MCF 10A (cell line): ENCODE data around the gene DYNC2H1. TPM values are rescaled to one million over a fixed set of nuclear protein-coding genes. Genes with fewer than 3 reads are reported as not detected.

ENCODE experiments used
- BruUV-seq: library from RNA; stranded (reverse); fragments of 400-500 nt; replicated peaks from 2 replicates; lab custom pipeline; 2021; lab: Mats Ljungman, UMichigan
- CTCF ChIA-PET: fragments of 300-600 bp; sonication (Branson Sonifier 250); formaldehyde crosslinking; extraction: SDS; loops from one replicate; lab custom pipeline; 2021; ENCODE audit warnings: antibody characterized with exemption, inconsistent platforms; lab: Yijun Ruan, JAX
- POLR2A ChIA-PET: fragments of 300-600, 350-650 bp; sonication (Branson Sonifier 250); formaldehyde crosslinking; extraction: SDS; loops from one replicate; lab custom pipeline; 2020; ENCODE audit warnings: antibody characterized with exemption, inconsistent platforms; lab: Yijun Ruan, JAX
- DNase-seq: peaks from one replicate; pipeline ENCODE4 v3.0.0-alpha.2; 2018; ENCODE audit not compliant: unreplicated experiment
- H3K27ac Mint-ChIP-seq: one replicate; pipeline ENCODE4 v1.8.0; 2022; ENCODE audit warnings: mild to moderate bottlenecking, low read depth, mixed read lengths; ENCODE audit not compliant: unreplicated experiment
- H3K27me3 Mint-ChIP-seq: one replicate; pipeline ENCODE4 v1.8.0; 2022; ENCODE audit warnings: mixed read lengths; ENCODE audit not compliant: insufficient read depth, unreplicated experiment
- H3K36me3 Mint-ChIP-seq: one replicate; pipeline ENCODE4 v1.8.0; 2022; ENCODE audit warnings: mild to moderate bottlenecking, moderate library complexity, mixed read lengths; ENCODE audit not compliant: insufficient read depth, unreplicated experiment
- H3K4me1 Mint-ChIP-seq: one replicate; pipeline ENCODE4 v1.8.0; 2022; ENCODE audit warnings: mixed read lengths; ENCODE audit not compliant: insufficient read depth, unreplicated experiment
- H3K4me3 Mint-ChIP-seq: one replicate; pipeline ENCODE4 v1.8.0; 2022; ENCODE audit warnings: mild to moderate bottlenecking, moderate library complexity, mixed read lengths; ENCODE audit not compliant: unreplicated experiment
- H3K9me3 Mint-ChIP-seq: one replicate; pipeline ENCODE4 v1.8.0; 2022; ENCODE audit warnings: mixed read lengths; ENCODE audit not compliant: unreplicated experiment
- CTCF ChIP-seq: fragments of 200-600 bp; IDR thresholded peaks from one replicate; pipeline ENCODE4 v1.8.0; 2022; ENCODE audit warnings: antibody characterized with exemption, mild to moderate bottlenecking; ENCODE audit not compliant: unreplicated experiment
- intact Hi-C: fragments of 100-400 bp; cut with micrococcal nuclease; formaldehyde crosslinking; loops from 2 replicates; pipeline ENCODE4 v1.14.1; 2022
- total RNA-seq: library from RNA; stranded (reverse); gene quantifications from 2 replicates; pipeline ENCODE4 v1.2.3, GENCODE V29; 2022

The DYNC2H1 gene
- total RNA-seq, 1 experiment from 2014 or later, result 23.0 TPM

- H3K36me3 Mint-ChIP-seq, result no peaks in the 10 kb centered on the region
- CTCF ChIA-PET, result no interaction called here
- H3K9me3 Mint-ChIP-seq, result no peaks in the 10 kb centered on the region
- no peaks in the 10 kb centered on the region for H3K27me3 Mint-ChIP-seq
- H3K27ac Mint-ChIP-seq, result no peak overlapping the region
- DNase-seq, result no peak
- intact Hi-C loops, result no loop called here
- POLR2A ChIA-PET, result no interaction called here
- H3K4me1 Mint-ChIP-seq, result no peaks in the 10 kb centered on the region
- BruUV-seq, result no TSS peak
- TF ChIP-seq CTCF, result no peak
- H3K4me3 Mint-ChIP-seq, result no peak overlapping the region
Measured at GRCh38 chr11:103407641-103408040, 298.4 kb downstream of the DYNC2H1 start.

GRCh38 chr11:103413266-103413888, 304.2 kb downstream of the DYNC2H1 start:
- no peak for DNase-seq
- ChIA-PET POLR2A (no interaction called here), CTCF (no interaction called here)
- Mint-ChIP-seq H3K36me3 (peaks cover 4% of the 10 kb centered on the region), H3K4me3 (no peak overlapping the region), H3K9me3 (no peaks in the 10 kb centered on the region), H3K27ac (no peak overlapping the region), H3K27me3 (no peaks in the 10 kb centered on the region), H3K4me1 (no peaks in the 10 kb centered on the region)
- intact Hi-C loops, result no loop called here
- no peak for TF ChIP-seq CTCF
- no TSS peak for BruUV-seq

GRCh38 chr11:103418014-103418413, 308.8 kb downstream of the DYNC2H1 start:
- no peak for TF ChIP-seq CTCF
- H3K4me1 Mint-ChIP-seq, result no peaks in the 10 kb centered on the region
- H3K36me3 Mint-ChIP-seq, result peaks cover 10% of the 10 kb centered on the region
- H3K4me3 Mint-ChIP-seq, result no peak overlapping the region
- no peak overlapping the region for H3K27ac Mint-ChIP-seq
- intact Hi-C loops, result no loop called here
- CTCF ChIA-PET, result interaction anchor here (0.7 to 2.0 kb wide), 3 partner anchors 9 to 66 kb away, joined by 3 to 6 read pairs (median 4); no protein-coding TSS in a partner anchor
- no peak for DNase-seq
- POLR2A ChIA-PET, result interaction anchor here (0.6 kb wide), 1 partner anchor 1622 kb away, joined by 3 read pairs; no protein-coding TSS in a partner anchor
- no TSS peak for BruUV-seq
- no peaks in the 10 kb centered on the region for H3K27me3 Mint-ChIP-seq
- no peaks in the 10 kb centered on the region for H3K9me3 Mint-ChIP-seq

- Mint-ChIP-seq H3K27me3 (no peaks in the 10 kb centered on the region), H3K36me3 (peaks cover 8% of the 10 kb centered on the region), H3K4me1 (no peaks in the 10 kb centered on the region), H3K27ac (no peak overlapping the region), H3K4me3 (no peak overlapping the region), H3K9me3 (no peaks in the 10 kb centered on the region)
- POLR2A ChIA-PET, result no interaction called here
- CTCF ChIA-PET, result no interaction called here
- no peak for DNase-seq
- no peak for TF ChIP-seq CTCF
- intact Hi-C loops, result no loop called here
- no TSS peak for BruUV-seq
Measured at GRCh38 chr11:103420593-103420992, 311.4 kb downstream of the DYNC2H1 start.
